Activated T-cell treated with anti-CD3 and anti-CD28 coated beads for 24 hours (primary cell): ENCODE measurements around the gene SFXN3.

Experiments used
- DNase-seq: peaks from one replicate; pipeline ENCODE4 v3.0.0-alpha.2; 2020; ENCODE audit warnings: low read depth

The SFXN3 gene

DNA sequence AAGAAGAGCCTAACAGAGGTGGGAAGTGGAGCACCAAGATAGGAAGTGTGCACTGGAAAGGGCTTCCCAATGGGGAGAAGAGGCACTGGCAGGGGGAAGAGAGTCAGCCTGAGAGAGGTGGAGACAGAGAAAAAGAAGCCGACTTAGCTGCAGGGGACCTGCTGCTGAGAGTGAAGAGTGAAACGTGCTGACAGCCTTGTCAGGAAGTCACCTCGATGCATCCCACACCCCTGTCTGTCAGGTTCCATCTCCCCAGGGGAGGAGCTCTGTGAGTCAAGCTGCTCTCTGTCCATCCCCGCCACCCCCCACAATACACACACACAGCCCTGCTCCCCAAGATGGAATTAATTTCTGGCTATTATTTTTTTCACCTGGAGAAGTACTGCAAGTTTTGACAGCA is 44.7 kb downstream of the SFXN3 start:
- no peak for DNase-seq

- no peak for DNase-seq
Measured at GRCh38 chr10:101076630-101077029, 45.6 kb downstream of the SFXN3 start.

DNA sequence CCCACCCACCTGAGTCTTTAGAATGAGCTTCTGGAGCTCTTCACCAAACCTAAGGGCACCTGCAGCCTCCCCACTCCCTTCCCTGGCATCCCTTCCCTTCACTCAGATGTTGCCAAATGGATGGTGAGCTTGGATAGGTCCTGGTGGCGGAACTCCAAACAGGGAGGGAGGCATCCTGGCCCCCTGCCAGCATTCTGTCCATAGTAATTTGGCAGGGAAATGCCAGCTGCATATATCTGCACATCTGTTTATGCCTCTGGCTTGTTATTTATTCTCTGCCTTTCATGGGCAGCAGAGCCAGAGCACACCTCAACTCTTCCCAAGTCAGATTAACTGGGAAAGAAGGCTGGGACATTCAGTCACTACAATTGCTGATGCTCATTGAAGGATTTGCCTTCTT is 48.8 kb downstream of the SFXN3 start:
- DNase-seq = no peak

GRCh38 chr10:101080933-101081931 is 50.2 kb downstream of the SFXN3 start:
- DNase-seq = no peak

- no peak for DNase-seq
Measured at GRCh38 chr10:101085846-101086245, 54.8 kb downstream of the SFXN3 start.

DNA sequence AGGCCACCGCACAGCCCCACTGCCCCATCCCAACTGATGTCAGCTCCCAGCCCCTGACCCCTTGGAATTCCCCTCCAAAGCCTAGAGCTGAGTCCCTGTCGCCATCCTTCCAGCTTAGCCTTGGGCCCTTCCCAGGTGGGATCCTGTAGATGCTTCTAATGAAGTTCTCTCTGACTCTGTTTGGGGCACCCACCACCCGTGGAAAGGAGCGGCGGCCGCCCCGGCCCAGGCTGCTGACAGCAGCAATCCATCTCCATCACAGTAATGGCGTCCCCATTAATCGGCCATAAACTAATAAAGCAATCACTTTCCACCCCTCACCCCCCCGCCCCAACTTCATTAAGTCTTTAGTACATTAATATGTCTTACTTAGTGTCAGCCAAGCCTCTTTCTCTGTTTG is 56.3 kb downstream of the SFXN3 start:
- DNase-seq = no peak

DNA sequence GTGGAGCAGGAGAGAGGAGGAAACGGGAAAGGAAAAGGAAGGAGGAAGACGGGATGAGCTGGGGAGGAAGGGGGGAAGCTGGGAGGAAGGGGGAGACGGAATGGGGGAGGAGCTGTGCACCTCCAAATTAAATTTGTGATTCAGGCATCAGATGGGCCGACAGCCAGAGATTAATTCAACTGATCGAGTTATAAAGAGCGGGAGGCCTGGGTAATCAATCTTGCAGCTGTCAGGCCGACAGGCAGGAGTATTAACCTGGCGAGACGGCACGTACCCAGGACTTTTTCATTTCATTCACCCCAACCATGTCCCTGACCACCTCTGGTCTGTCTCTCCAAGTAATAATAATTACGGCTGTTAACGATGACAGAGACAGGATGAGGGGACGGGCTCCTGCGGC is 56.9 kb downstream of the SFXN3 start:
- no peak for DNase-seq

DNA sequence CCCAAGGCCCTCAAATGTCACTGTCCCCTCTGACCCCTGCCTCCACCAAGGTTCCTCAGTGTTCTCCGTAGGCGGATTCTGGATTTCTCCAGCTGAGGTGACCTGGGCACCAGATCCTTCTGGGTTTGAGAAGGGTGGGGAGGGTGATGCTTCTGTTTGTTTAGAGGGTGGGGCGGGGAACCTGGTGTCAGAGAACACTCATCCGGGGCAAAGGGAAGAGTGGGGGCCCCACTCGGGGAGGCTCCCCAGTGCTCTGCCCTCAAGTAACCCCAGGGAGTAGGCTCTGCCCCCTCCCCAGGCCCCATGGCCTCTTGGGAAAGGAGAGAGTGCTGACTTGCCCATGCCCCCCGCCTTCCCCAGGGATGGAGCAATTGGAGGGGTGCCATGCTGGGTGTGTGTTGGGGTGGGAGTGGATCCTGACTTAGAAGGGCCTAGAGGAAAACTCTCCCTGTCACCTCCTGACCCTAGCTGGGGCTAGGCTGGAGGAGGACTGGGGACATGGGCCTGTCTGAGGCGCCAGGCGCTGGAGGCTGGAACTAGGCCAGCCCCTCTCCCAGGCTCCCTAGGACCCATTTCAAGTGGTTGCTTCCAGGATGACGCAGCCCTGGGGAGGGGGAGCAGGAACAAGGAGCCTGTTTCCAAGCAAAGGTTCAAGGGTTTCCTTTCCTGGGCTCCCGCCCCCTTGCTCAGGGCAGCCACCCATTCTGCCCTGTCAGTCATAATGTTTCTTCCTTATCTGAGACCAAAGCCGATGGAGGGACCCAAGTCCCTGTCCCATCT is 58.7 kb downstream of the SFXN3 start:
- no peak for DNase-seq

- no peak for DNase-seq
Measured at GRCh38 chr10:101090597-101090996, 59.6 kb downstream of the SFXN3 start.
